H9 (cell line): ENCODE results near the gene TCTN2. TPM values are rescaled to one million over a fixed set of nuclear protein-coding genes. Genes with fewer than 3 reads are reported as not detected.

ENCODE experiments used
- DNase-seq: peaks from one replicate; pipeline ENCODE4 v3.0.0-alpha.2; 2017
- H2AFZ ChIP-seq: one replicate; pipeline ENCODE4 v1.6.1; 2013; ENCODE audit warnings: mild to moderate bottlenecking, low read length, control low read depth, moderate library complexity
- H2AK5ac ChIP-seq: 2 replicates; pipeline ENCODE4 v1.6.1; 2013; ENCODE audit warnings: low read length, control low read depth, mixed read lengths; ENCODE audit not compliant: insufficient read length
- H2BK120ac ChIP-seq: one replicate; pipeline ENCODE4 v1.6.1; 2013; ENCODE audit warnings: low read depth, mild to moderate bottlenecking, low read length, control low read depth, inconsistent platforms; ENCODE audit not compliant: poor library complexity, severe bottlenecking
- H2BK12ac ChIP-seq: 2 replicates; pipeline ENCODE4 v1.6.1; 2013; ENCODE audit warnings: low read length, control low read depth, mixed read lengths, low read depth; ENCODE audit not compliant: insufficient read length
- H2BK15ac ChIP-seq: 2 replicates; pipeline ENCODE4 v1.6.1; 2013; ENCODE audit warnings: low read depth, low read length, control low read depth
- H2BK20ac ChIP-seq: one replicate; pipeline ENCODE4 v1.6.1; 2013; ENCODE audit warnings: low read depth, mild to moderate bottlenecking, low read length, control low read depth, inconsistent platforms; ENCODE audit not compliant: poor library complexity, severe bottlenecking
- H2BK5ac ChIP-seq: 2 replicates; pipeline ENCODE4 v1.6.1; 2013; ENCODE audit warnings: low read length, control low read depth, mixed read lengths; ENCODE audit not compliant: insufficient read length
- H3K14ac ChIP-seq: 2 replicates; pipeline ENCODE4 v1.6.1; 2013; ENCODE audit warnings: low read length, control low read depth; ENCODE audit not compliant: insufficient read depth
- H3K18ac ChIP-seq: 2 replicates; pipeline ENCODE4 v1.6.1; 2013; ENCODE audit warnings: low read depth, mild to moderate bottlenecking, mixed read lengths, low read length, control low read depth; ENCODE audit not compliant: insufficient read length
- H3K23ac ChIP-seq: 2 replicates; pipeline ENCODE4 v1.6.1; 2013; ENCODE audit warnings: low read length, control low read depth, mixed read lengths, low read depth; ENCODE audit not compliant: insufficient read length
- H3K23me2 ChIP-seq: 2 replicates; pipeline ENCODE4 v1.6.1; 2013; ENCODE audit warnings: low read depth, mild to moderate bottlenecking, mixed read lengths, low read length, control low read depth; ENCODE audit not compliant: insufficient read length, poor library complexity, severe bottlenecking
- H3K27ac ChIP-seq: 2 replicates; pipeline ENCODE4 v1.5.1; 2013; ENCODE audit warnings: low read length, control low read depth, mixed read lengths, low read depth; ENCODE audit not compliant: insufficient read length
- H3K27me3 ChIP-seq: 2 replicates; pipeline ENCODE4 v1.6.1; 2013; ENCODE audit warnings: low read length, control low read depth, inconsistent platforms; ENCODE audit not compliant: insufficient read depth
- H3K4ac ChIP-seq: 2 replicates; pipeline ENCODE4 v1.6.1; 2013; ENCODE audit warnings: low read depth, mild to moderate bottlenecking, control low read depth, inconsistent platforms, low read length, moderate library complexity
- H3K4me1 ChIP-seq: 2 replicates; pipeline ENCODE4 v1.6.1; 2013; ENCODE audit warnings: low read length, control low read depth, inconsistent platforms; ENCODE audit not compliant: insufficient read depth
- H3K4me2 ChIP-seq: 2 replicates; pipeline ENCODE4 v1.6.1; 2013; ENCODE audit warnings: low read length, control low read depth, mixed read lengths; ENCODE audit not compliant: insufficient read length, insufficient read depth
- H3K56ac ChIP-seq: 2 replicates; pipeline ENCODE4 v1.6.1; 2013; ENCODE audit warnings: low read depth, mild to moderate bottlenecking, mixed read lengths, low read length, control low read depth; ENCODE audit not compliant: insufficient read length
- H3K79me1 ChIP-seq: 2 replicates; pipeline ENCODE4 v1.6.1; 2013; ENCODE audit warnings: low read depth, mild to moderate bottlenecking, moderate library complexity, low read length, control low read depth, inconsistent platforms; ENCODE audit not compliant: insufficient read depth, poor library complexity, severe bottlenecking
- H3K79me2 ChIP-seq: 2 replicates; pipeline ENCODE4 v1.6.1; 2013; ENCODE audit warnings: low read length, control low read depth, inconsistent platforms; ENCODE audit not compliant: insufficient read depth
- H3K9ac ChIP-seq: 2 replicates; pipeline ENCODE4 v1.6.1; 2013; ENCODE audit warnings: low read length, control low read depth, mixed read lengths; ENCODE audit not compliant: insufficient read length; ENCODE audit errors: extremely low read depth
- H3K9me3 ChIP-seq: one replicate; pipeline ENCODE4 v1.6.1; 2013; ENCODE audit warnings: low read depth, low read length, inconsistent platforms; ENCODE audit not compliant: control insufficient read depth
- H3T11ph ChIP-seq: one replicate; pipeline ENCODE4 v1.6.1; 2013; ENCODE audit warnings: mild to moderate bottlenecking, low read length, control low read depth, inconsistent platforms
- H4K20me1 ChIP-seq: one replicate; pipeline ENCODE4 v1.6.1; 2013; ENCODE audit not compliant: control insufficient read depth, insufficient read length, insufficient read depth
- H4K5ac ChIP-seq: 2 replicates; pipeline ENCODE4 v1.6.1; 2013; ENCODE audit warnings: low read depth, mild to moderate bottlenecking, mixed read lengths, low read length, control low read depth; ENCODE audit not compliant: insufficient read length
- H4K8ac ChIP-seq: replicated peaks from 2 replicates; pipeline ENCODE4 v1.6.1; 2013; ENCODE audit warnings: low read length, control low read depth, mixed read lengths, low read depth; ENCODE audit not compliant: insufficient read length
- H4K91ac ChIP-seq: 2 replicates; pipeline ENCODE4 v1.6.1; 2013; ENCODE audit warnings: low read depth, mild to moderate bottlenecking, moderate library complexity, mixed read lengths, low read length, control low read depth; ENCODE audit not compliant: insufficient read length
- H3K27ac Mint-ChIP-seq, 3 experiments: 2 replicates in 2 of 3; 3 replicates in 1 of 3; pipeline ENCODE4 v1.8.0; 2020 to 2021; ENCODE audit warnings: mixed read lengths in 3 of 3, mild to moderate bottlenecking in 1 of 3, moderate library complexity in 1 of 3
- H3K27me3 Mint-ChIP-seq: 2 replicates; pipeline ENCODE4 v1.8.0; 2021; ENCODE audit warnings: low read depth, mild to moderate bottlenecking, moderate library complexity, mixed read lengths
- H3K36me3 Mint-ChIP-seq, 3 experiments: 2 replicates in 2 of 3; 3 replicates in 1 of 3; pipeline ENCODE4 v1.8.0; 2020 to 2021; ENCODE audit warnings: low read depth in 3 of 3, mixed read lengths in 3 of 3; ENCODE audit not compliant: insufficient read depth in 1 of 3
- H3K4me1 Mint-ChIP-seq, 2 experiments: 2 replicates each; pipeline ENCODE4 v1.8.0; 2020; ENCODE audit warnings: mixed read lengths in 2 of 2
- H3K4me3 Mint-ChIP-seq, 2 experiments: 2 replicates in 1 of 2; 3 replicates in 1 of 2; pipeline ENCODE4 v1.8.0; 2020 to 2021; ENCODE audit warnings: mild to moderate bottlenecking in 2 of 2, mixed read lengths in 2 of 2, moderate library complexity in 1 of 2
- H3K9me3 Mint-ChIP-seq, 2 experiments: 2 replicates in 1 of 2; 3 replicates in 1 of 2; pipeline ENCODE4 v1.8.0; 2020; ENCODE audit warnings: mild to moderate bottlenecking in 2 of 2, mixed read lengths in 2 of 2, moderate library complexity in 1 of 2
- WGBS: extraction: QIAGEN DNeasy Blood & Tissue Kit; methylation state at CpG from one replicate; pipeline ENCODE4 v1.1.7; 2013; ENCODE audit warnings: missing lambda C conversion rate, low lambda C conversion rate, mixed read lengths; ENCODE audit not compliant: insufficient read length; ENCODE audit errors: extremely low coverage; 5-methylcytosine and 5-hydroxymethylcytosine counted together
- long read RNA-seq: library from polyadenylated mRNA; unstranded; transcript quantifications from one replicate; pipeline ENCODE4 v2.0.0, GENCODE V29; 2020
- total RNA-seq: library from RNA; stranded (reverse); gene quantifications from 2 replicates; pipeline ENCODE4 v1.2.1, GENCODE V29; 2021
- TF ChIP-seq, protein P1 (sequence below): fragments of 200-600 bp; sonication (generic); conservative IDR thresholded peaks from 3 replicates; pipeline ENCODE4 v1.8.0; 2021; ENCODE audit warnings: antibody characterized with exemption, mild to moderate bottlenecking

The TCTN2 gene
- 7.4 and 7.7 TPM in 2 replicates for total RNA-seq
- long read RNA-seq, transcript TCTN2-202 (18 exons, 2,513 nt): minor isoform, 6 of 20 reads
- long read RNA-seq, transcript TCTN2-201 (18 exons, 2,912 nt): major isoform, 8 of 20 reads
- long read RNA-seq, partial matches to known transcripts: 1 of 20 reads
- long read RNA-seq, other reads (novel, unspliced or antisense): 5 of 20 reads

DNA sequence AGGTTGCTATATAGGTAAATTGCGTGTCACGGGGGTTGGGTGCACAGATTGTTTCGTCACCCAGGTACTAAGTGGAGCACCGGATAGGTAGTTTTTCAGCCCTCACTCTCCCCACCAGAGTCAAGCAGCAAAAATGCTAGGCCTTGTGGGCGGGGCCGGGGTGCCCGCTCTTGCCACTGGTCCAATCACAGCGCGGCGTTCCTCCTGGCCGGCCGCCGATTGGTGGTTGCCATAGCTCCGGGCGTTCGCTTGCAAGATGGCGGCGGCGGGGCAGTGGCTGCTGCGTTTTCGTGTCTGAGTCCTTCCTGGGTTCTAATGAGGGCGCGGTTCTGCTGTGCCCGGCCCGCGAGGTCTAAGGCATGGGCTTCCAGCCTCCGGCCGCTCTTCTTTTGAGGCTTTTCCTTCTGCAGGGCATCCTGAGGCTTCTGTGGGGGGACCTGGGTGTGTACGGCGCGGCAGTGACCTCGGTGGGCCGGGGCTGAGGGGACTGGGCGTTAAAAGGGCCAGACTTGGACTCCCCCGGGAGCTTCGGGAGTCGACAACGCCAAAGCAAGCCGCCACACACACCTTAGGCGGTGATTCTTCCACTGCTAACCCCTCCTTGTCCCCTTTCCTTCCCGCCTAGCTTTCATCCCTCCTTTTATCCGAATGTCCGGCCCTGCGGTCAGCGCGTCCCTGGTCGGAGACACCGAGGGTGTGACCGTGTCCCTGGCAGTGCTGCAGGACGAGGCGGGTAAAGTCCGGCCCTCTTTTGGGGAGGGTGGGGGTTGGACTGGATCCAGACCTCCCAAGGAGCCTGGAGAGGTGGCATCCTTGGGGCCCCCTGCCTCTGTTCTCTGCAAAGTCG is at the start of gene TCTN2:
TCTN2 (plus strand) TSS at position 232 of the 847 bp plus-strand sequence; CDS start at position 360, 128 bp downstream.
- Histone ChIP-seq H3K23me2 (peaks cover 5% of the 10 kb centered on the region), H2BK5ac (no peak within 1 kb of the TSS), H3K18ac (no peak within 1 kb of the TSS), H4K5ac (no peak within 1 kb of the TSS), H2BK12ac (no peak within 1 kb of the TSS), H4K8ac (no peak within 1 kb of the TSS), H3K23ac (no peak within 1 kb of the TSS), H3K4ac (no peak within 1 kb of the TSS), H2BK120ac (no peak within 1 kb of the TSS), H3K56ac (no peak within 1 kb of the TSS), H4K91ac (no peak within 1 kb of the TSS), H3K4me1 (no peaks in the 10 kb centered on the region), H4K20me1 (no peaks in the 10 kb centered on the region), H3K9me3 (no peaks in the 10 kb centered on the region), H2BK20ac (no peak within 1 kb of the TSS), H2AK5ac (no peak within 1 kb of the TSS), H3K9ac (peak within 1 kb of the TSS; percentile 72), H3K79me2 (no peaks in the 10 kb centered on the region), H2AFZ (peak within 1 kb of the TSS; percentile 100), H3K79me1 (no peaks in the 10 kb centered on the region), H3K27me3 (no peaks in the 10 kb centered on the region), H3K27ac (no peak within 1 kb of the TSS), H3K14ac (no peak within 1 kb of the TSS), H2BK15ac (no peak within 1 kb of the TSS), H3K4me2 (peak within 1 kb of the TSS; percentile 89), H3T11ph (no peak within 1 kb of the TSS)
- TF ChIP-seq, protein P1, sequence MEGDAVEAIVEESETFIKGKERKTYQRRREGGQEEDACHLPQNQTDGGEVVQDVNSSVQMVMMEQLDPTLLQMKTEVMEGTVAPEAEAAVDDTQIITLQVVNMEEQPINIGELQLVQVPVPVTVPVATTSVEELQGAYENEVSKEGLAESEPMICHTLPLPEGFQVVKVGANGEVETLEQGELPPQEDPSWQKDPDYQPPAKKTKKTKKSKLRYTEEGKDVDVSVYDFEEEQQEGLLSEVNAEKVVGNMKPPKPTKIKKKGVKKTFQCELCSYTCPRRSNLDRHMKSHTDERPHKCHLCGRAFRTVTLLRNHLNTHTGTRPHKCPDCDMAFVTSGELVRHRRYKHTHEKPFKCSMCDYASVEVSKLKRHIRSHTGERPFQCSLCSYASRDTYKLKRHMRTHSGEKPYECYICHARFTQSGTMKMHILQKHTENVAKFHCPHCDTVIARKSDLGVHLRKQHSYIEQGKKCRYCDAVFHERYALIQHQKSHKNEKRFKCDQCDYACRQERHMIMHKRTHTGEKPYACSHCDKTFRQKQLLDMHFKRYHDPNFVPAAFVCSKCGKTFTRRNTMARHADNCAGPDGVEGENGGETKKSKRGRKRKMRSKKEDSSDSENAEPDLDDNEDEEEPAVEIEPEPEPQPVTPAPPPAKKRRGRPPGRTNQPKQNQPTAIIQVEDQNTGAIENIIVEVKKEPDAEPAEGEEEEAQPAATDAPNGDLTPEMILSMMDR: no peak
- peak; percentile 98 for DNase-seq
- Mint-ChIP-seq H3K4me1 (peaks cover 3 to 9% of the 10 kb centered on the region in 2 experiments), H3K27ac (peak within 1 kb of the TSS in 2 of 3 experiments; percentile 85 to 87; a peak in 3 of 7 replicates), H3K9me3 (no peaks in the 10 kb centered on the region), H3K4me3 (peak within 1 kb of the TSS; percentile 89 to 93), H3K36me3 (peaks cover 0 to 11% (median 5%) of the 10 kb centered on the region in 3 experiments; a peak in 3 of 7 replicates), H3K27me3 (no peaks in the 10 kb centered on the region)
- WGBS: no CpG with 5 or more reads among the region's 53 CpGs
